HepG2 (cell line): ENCODE results near the gene L3MBTL3. TPM values are rescaled to one million over a fixed set of nuclear protein-coding genes. Genes with fewer than 3 reads are reported as not detected.

Experiments
- BRCA1 ChIP-seq: sonication (generic); formaldehyde crosslinking; IDR thresholded peaks from 2 replicates; pipeline ENCODE4 v1.4.0; 2020; ENCODE audit warnings: missing genetic modification reagents
- GATA4 ChIP-seq: sonication (generic); IDR thresholded peaks from 2 replicates; pipeline ENCODE4 v1.6.1; 2016; ENCODE audit warnings: antibody characterized with exemption, low read depth, borderline replicate concordance
- HMGXB3 ChIP-seq: sonication (generic); formaldehyde crosslinking; IDR thresholded peaks from 2 replicates; pipeline ENCODE4 v1.4.0; 2020; ENCODE audit warnings: missing genetic modification reagents, borderline replicate concordance
- KDM5A ChIP-seq: fragments of 200-600 bp; sonication (generic); IDR thresholded peaks from 2 replicates; pipeline ENCODE4 v1.7.0; 2018; ENCODE audit warnings: antibody characterized with exemption, mild to moderate bottlenecking, low read length, borderline replicate concordance
- RORA ChIP-seq: sonication (generic); formaldehyde crosslinking; IDR thresholded peaks from 2 replicates; pipeline ENCODE4 v1.5.0; 2020; ENCODE audit warnings: mild to moderate bottlenecking, missing genetic modification reagents, moderate library complexity
- TOPORS ChIP-seq: sonication (generic); formaldehyde crosslinking; IDR thresholded peaks from 2 replicates; pipeline ENCODE4 v1.8.0; 2023; ENCODE audit warnings: mild to moderate bottlenecking, missing genetic modification reagents
- ZKSCAN1 ChIP-seq: fragments of 150-350 bp; IDR thresholded peaks from 2 replicates; pipeline ENCODE4 v1.6.1; 2014; ENCODE audit warnings: low read length
- ZNF407 ChIP-seq: sonication (generic); formaldehyde crosslinking; IDR thresholded peaks from one replicate; pipeline ENCODE4 v1.5.1; 2020; ENCODE audit warnings: mild to moderate bottlenecking, missing genetic modification reagents; ENCODE audit errors: not compliant biosample characterization
- ZNF572 ChIP-seq: sonication (generic); formaldehyde crosslinking; IDR thresholded peaks from 2 replicates; pipeline ENCODE4 v1.5.1; 2020; ENCODE audit warnings: mild to moderate bottlenecking, missing genetic modification reagents
- polyA plus RNA-seq, 8 experiments: library from polyadenylated mRNA; depleted of rRNA in 3 of 8; stranded (reverse) in 7 of 8; unstranded in 1 of 8; fragments of >200 nt; fragmentation: Illumina TruSeq in 4 of 8; extraction: Trizol in 4 of 8; gene quantifications; 2 replicates each; pipeline versions ENCODE4 v1.2.1 to v1.2.3, GENCODE V29; 2011 to 2016; ENCODE audit warnings: low read depth in 4 of 8, missing spikeins in 1 of 8, mixed read lengths in 1 of 8; ENCODE audit not compliant: insufficient read depth in 1 of 8
- total RNA-seq, 5 experiments: library from RNA; depleted of rRNA; stranded (reverse); fragments of >200 nt; fragmentation: Illumina TruSeq; extraction: Trizol; gene quantifications; 2 replicates each; pipeline ENCODE4 v1.2.3, GENCODE V29; 2016; ENCODE audit warnings: low read depth in 1 of 5
- TF ChIP-seq, protein P1 (sequence below): sonication (generic); formaldehyde crosslinking; IDR thresholded peaks from 2 replicates; pipeline ENCODE4 v1.9.0; 2021; ENCODE audit warnings: mild to moderate bottlenecking, missing genetic modification reagents

The L3MBTL3 gene
- total and polyA plus RNA-seq, 2 of the 13 experiments (the other 11 are each of a cell fraction or from before 2014, with no cell fraction given), result 1.5 to 2.5 TPM

GRCh38 chr6:130138909-130139242 is 120.5 kb downstream of the L3MBTL3 start (continued):
- TF ChIP-seq, protein P1, sequence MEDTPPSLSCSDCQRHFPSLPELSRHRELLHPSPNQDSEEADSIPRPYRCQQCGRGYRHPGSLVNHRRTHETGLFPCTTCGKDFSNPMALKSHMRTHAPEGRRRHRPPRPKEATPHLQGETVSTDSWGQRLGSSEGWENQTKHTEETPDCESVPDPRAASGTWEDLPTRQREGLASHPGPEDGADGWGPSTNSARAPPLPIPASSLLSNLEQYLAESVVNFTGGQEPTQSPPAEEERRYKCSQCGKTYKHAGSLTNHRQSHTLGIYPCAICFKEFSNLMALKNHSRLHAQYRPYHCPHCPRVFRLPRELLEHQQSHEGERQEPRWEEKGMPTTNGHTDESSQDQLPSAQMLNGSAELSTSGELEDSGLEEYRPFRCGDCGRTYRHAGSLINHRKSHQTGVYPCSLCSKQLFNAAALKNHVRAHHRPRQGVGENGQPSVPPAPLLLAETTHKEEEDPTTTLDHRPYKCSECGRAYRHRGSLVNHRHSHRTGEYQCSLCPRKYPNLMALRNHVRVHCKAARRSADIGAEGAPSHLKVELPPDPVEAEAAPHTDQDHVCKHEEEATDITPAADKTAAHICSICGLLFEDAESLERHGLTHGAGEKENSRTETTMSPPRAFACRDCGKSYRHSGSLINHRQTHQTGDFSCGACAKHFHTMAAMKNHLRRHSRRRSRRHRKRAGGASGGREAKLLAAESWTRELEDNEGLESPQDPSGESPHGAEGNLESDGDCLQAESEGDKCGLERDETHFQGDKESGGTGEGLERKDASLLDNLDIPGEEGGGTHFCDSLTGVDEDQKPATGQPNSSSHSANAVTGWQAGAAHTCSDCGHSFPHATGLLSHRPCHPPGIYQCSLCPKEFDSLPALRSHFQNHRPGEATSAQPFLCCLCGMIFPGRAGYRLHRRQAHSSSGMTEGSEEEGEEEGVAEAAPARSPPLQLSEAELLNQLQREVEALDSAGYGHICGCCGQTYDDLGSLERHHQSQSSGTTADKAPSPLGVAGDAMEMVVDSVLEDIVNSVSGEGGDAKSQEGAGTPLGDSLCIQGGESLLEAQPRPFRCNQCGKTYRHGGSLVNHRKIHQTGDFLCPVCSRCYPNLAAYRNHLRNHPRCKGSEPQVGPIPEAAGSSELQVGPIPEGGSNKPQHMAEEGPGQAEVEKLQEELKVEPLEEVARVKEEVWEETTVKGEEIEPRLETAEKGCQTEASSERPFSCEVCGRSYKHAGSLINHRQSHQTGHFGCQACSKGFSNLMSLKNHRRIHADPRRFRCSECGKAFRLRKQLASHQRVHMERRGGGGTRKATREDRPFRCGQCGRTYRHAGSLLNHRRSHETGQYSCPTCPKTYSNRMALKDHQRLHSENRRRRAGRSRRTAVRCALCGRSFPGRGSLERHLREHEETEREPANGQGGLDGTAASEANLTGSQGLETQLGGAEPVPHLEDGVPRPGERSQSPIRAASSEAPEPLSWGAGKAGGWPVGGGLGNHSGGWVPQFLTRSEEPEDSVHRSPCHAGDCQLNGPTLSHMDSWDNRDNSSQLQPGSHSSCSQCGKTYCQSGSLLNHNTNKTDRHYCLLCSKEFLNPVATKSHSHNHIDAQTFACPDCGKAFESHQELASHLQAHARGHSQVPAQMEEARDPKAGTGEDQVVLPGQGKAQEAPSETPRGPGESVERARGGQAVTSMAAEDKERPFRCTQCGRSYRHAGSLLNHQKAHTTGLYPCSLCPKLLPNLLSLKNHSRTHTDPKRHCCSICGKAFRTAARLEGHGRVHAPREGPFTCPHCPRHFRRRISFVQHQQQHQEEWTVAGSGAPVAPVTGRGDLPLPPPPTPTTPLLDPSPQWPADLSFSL (CRISPR knock-in tag), result no peak
- TF ChIP-seq KDM5A, result no peak
- TF ChIP-seq BRCA1 (CRISPR knock-in tag), result no peak
- TF ChIP-seq HMGXB3 (CRISPR knock-in tag), result no peak
- no peak for TF ChIP-seq TOPORS (CRISPR knock-in tag)
- no peak for TF ChIP-seq ZNF572 (CRISPR knock-in tag)
- TF ChIP-seq ZKSCAN1, result no peak
- no peak for TF ChIP-seq RORA (CRISPR knock-in tag)
- TF ChIP-seq ZNF407, result no peak
- TF ChIP-seq GATA4, result no peak
